HFFc6 (cell line): ENCODE data around the gene ABHD17C. TPM values are rescaled to one million over a fixed set of nuclear protein-coding genes. Genes with fewer than 3 reads are reported as not detected.

Experiments
- DNase-seq: peaks from one replicate; pipeline ENCODE4 v3.0.0-alpha.2; 2018
- H3K27ac Mint-ChIP-seq: 2 replicates; pipeline ENCODE4 v1.8.0; 2020; ENCODE audit warnings: mild to moderate bottlenecking, mixed read lengths
- H3K27me3 Mint-ChIP-seq: 2 replicates; pipeline ENCODE4 v1.8.0; 2021; ENCODE audit warnings: mild to moderate bottlenecking, moderate library complexity, mixed read lengths; ENCODE audit not compliant: insufficient read depth
- H3K36me3 Mint-ChIP-seq: 2 replicates; pipeline ENCODE4 v1.8.0; 2021; ENCODE audit warnings: low read depth, mixed read lengths
- H3K4me1 Mint-ChIP-seq: 2 replicates; pipeline ENCODE4 v1.8.0; 2020; ENCODE audit warnings: low read depth, mixed read lengths
- H3K4me3 Mint-ChIP-seq: 2 replicates; pipeline ENCODE4 v1.8.0; 2020; ENCODE audit warnings: mild to moderate bottlenecking, moderate library complexity, mixed read lengths
- H3K9me3 Mint-ChIP-seq: 2 replicates; pipeline ENCODE4 v1.8.0; 2020; ENCODE audit warnings: mild to moderate bottlenecking, mixed read lengths
- total RNA-seq, 6 experiments: library from RNA; stranded (reverse); fragmentation: NEBNext Ultra II Directional; extraction: Animal tissue kit (Norgen Biotek cat#: 25700); gene quantifications; 2 replicates in 1 of 6; 3 replicates in 5 of 6; pipeline ENCODE4 v1.2.3, GENCODE V29; 2021
- TF ChIP-seq, protein P1 (sequence below): fragments of 200-600 bp; sonication (generic); IDR thresholded peaks from 2 replicates; pipeline ENCODE4 v1.5.0; 2021; ENCODE audit warnings: antibody characterized with exemption, mild to moderate bottlenecking

Gene ABHD17C
- total RNA-seq, 6 experiments from 2014 or later, result 8.5 to 21.4 (median 15.9) TPM

DNA sequence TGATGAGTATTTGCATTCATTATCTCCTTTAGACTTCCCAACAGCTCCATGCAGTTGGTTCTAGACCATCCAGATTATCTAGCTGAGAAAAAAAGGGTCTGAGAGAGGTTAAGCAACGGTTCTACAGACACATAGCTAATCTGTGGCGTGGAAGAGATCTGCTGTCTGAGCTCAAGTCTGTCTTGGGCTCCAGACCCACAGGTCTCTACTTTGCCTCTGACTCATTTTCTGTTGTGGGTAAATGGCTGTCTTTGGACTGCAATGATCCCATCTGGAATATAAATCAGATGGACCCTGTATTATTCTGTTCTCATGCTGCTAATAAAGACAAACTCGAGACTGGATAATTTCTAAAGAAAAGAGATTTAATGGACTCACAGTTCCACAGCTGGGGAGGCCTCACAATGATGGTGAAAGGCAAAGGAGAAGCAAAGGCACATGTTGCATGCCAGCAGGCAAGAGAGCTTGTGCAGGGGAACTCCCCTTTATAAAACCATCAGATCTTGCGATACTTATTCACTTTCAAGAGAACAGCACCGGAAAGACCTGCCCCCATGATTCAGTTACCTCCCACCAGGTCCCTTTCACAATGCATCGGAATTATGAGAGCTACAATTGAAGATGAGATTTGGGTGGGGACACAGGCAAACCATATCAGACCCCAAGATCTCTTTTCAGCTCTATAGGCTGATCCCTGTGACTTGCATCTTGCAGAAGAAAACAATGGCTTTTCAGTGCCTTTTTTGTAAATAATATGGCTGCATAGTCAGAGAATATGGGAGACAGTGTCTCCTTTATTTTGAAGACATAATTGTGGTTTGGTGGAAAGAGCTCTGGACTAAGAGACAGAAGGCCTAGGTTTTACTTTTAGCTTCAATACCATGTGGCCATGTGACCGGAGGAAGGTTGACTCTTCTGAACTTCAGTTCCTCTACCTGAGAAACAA, 108.7 kb downstream of the ABHD17C start:
- DNase-seq, result no peak
- Mint-ChIP-seq H3K4me3 (no peak overlapping the region), H3K27me3 (peaks cover 9% of the 10 kb centered on the region), H3K9me3 (no peaks in the 10 kb centered on the region), H3K4me1 (peaks cover 8% of the 10 kb centered on the region; the same call in 1 of the 2 replicates), H3K36me3 (peaks cover 3% of the 10 kb centered on the region; the same call in 1 of the 2 replicates), H3K27ac (no peak overlapping the region)
- TF ChIP-seq, protein P1, sequence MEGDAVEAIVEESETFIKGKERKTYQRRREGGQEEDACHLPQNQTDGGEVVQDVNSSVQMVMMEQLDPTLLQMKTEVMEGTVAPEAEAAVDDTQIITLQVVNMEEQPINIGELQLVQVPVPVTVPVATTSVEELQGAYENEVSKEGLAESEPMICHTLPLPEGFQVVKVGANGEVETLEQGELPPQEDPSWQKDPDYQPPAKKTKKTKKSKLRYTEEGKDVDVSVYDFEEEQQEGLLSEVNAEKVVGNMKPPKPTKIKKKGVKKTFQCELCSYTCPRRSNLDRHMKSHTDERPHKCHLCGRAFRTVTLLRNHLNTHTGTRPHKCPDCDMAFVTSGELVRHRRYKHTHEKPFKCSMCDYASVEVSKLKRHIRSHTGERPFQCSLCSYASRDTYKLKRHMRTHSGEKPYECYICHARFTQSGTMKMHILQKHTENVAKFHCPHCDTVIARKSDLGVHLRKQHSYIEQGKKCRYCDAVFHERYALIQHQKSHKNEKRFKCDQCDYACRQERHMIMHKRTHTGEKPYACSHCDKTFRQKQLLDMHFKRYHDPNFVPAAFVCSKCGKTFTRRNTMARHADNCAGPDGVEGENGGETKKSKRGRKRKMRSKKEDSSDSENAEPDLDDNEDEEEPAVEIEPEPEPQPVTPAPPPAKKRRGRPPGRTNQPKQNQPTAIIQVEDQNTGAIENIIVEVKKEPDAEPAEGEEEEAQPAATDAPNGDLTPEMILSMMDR, result no peak

DNA sequence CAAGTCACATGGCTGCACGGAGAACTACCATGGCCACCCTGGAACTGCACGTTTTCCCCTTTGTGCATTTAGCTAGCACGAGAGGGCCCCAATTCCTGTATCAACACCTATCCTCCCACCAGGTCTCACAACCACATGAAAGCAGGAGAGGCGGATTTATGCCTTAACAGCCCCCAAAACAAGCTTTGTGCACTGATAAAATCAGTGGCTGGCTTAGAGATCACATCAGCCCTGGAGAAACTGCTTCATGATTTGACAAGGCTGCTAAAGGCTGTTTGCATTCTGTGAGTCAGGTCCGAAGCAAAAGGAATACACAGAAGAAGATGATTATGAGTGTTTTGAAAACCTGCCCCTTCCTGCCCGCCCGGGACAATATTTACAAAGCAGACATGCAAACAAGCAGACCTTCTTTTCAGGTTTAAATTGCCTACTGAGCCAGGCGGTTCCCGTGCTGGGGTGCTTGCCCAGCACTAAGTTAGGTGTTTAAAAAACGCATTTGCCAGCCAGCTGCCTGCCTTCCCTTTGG, 109.9 kb downstream of the ABHD17C start:
- Mint-ChIP-seq H3K4me3 (no peak overlapping the region), H3K4me1 (peaks cover 8% of the 10 kb centered on the region; the same call in 1 of the 2 replicates), H3K27me3 (peaks cover 9% of the 10 kb centered on the region), H3K9me3 (no peaks in the 10 kb centered on the region), H3K27ac (no peak overlapping the region), H3K36me3 (peaks cover 3% of the 10 kb centered on the region; the same call in 1 of the 2 replicates)
- TF ChIP-seq, protein P1, result no peak
- DNase-seq, result no peak

Other genes starting within 250 kb of the ABHD17C start
- gene CEMIP, start 84.1 kb downstream of the ABHD17C start, total RNA-seq, result 10 to 100 TPM in 5 of 6 experiments, 1 to 10 TPM in 1; 5.8 to 53.2 (median 48.3) TPM